GM15510 (cell line): Measurements from ENCODE around the gene SMG6.
A peak's percentile ranks its signal among the peaks of the same experiment; 100 is the strongest.

ENCODE experiments used
- POLR2A ChIP-seq: IDR thresholded peaks from 3 replicates; pipeline ENCODE4 v1.6.1; 2011; ENCODE audit warnings: borderline replicate concordance; ENCODE audit not compliant: insufficient read length; ENCODE audit errors: extremely low read depth

SMG6 gene

GRCh38 chr17:2282297-2282873 is 21.2 kb downstream of the SMG6 start:
- no peak for TF ChIP-seq POLR2A

GRCh38 chr17:2279707-2280106 is 23.9 kb downstream of the SMG6 start:
- no peak for TF ChIP-seq POLR2A

- no peak for TF ChIP-seq POLR2A
Measured at GRCh38 chr17:2277429-2278170, 26.0 kb downstream of the SMG6 start.

- no peak for TF ChIP-seq POLR2A
Measured at GRCh38 chr17:2275722-2276121, 27.9 kb downstream of the SMG6 start.

GRCh38 chr17:2274414-2274813 is 29.2 kb downstream of the SMG6 start:
- TF ChIP-seq POLR2A: no peak

GRCh38 chr17:2271985-2272702 is 31.4 kb downstream of the SMG6 start:
- TF ChIP-seq POLR2A: no peak

- TF ChIP-seq POLR2A: no peak
Measured at GRCh38 chr17:2267354-2267753, 36.2 kb downstream of the SMG6 start.

GRCh38 chr17:2266865-2267228 is 36.7 kb downstream of the SMG6 start:
- TF ChIP-seq POLR2A: no peak

GRCh38 chr17:2266045-2266864 is 37.3 kb downstream of the SMG6 start:
- peak; percentile 11 for TF ChIP-seq POLR2A

- TF ChIP-seq POLR2A: no peak
Measured at GRCh38 chr17:2264067-2264860, 39.3 kb downstream of the SMG6 start.

GRCh38 chr17:2263183-2264066 is 40.2 kb downstream of the SMG6 start:
- TF ChIP-seq POLR2A: no peak

- no peak for TF ChIP-seq POLR2A
Measured at GRCh38 chr17:2262135-2262587, 41.4 kb downstream of the SMG6 start.
